Lower leg skin (tissue), 4 donors: ENCODE measurements around the gene SPATA7. TPM values are rescaled to one million over a fixed set of nuclear protein-coding genes. Genes with fewer than 3 reads are reported as not detected.
A peak's percentile ranks its signal among the peaks of the same experiment; 100 is the strongest.

ENCODE experiments used
- DNase-seq, 2 donors: peaks; one replicate each; pipeline ENCODE4 v3.0.0-alpha.2; 2019; ENCODE audit warnings: low spot score in 2 of 2
- H3K4me3 ChIP-seq: fragments of 200-600 bp; sonication (generic); 2 replicates; pipeline ENCODE4 v1.5.1; 2017; ENCODE audit warnings: mild to moderate bottlenecking, low read depth; ENCODE audit not compliant: poor library complexity, severe bottlenecking
- POLR2A ChIP-seq, 2 donors: fragments of 450-650 bp; IDR thresholded peaks; one replicate each; pipeline ENCODE4 v1.6.1; 2016 to 2017; ENCODE audit warnings: antibody characterized with exemption in 2 of 2, mild to moderate bottlenecking in 1 of 2, moderate library complexity in 1 of 2
- WGBS, 2 donors: methylation state at CpG; one replicate each; pipeline ENCODE4 v1.1.5; 2018; 5-methylcytosine and 5-hydroxymethylcytosine counted together
- intact Hi-C: fragments of 100-400 bp; cut with DNase I; formaldehyde crosslinking; loops from one replicate; pipeline ENCODE4 v1.15.0; 2023; ENCODE audit warnings: low total_unique reads
- total RNA-seq, 4 donors: library from RNA; depleted of rRNA; stranded (reverse); fragments of >200 nt; gene quantifications; one replicate each; pipeline ENCODE4 v1.1.0, GENCODE V29; 2016
- TF ChIP-seq, protein P1 (sequence below), 3 donors: fragments of 450-650 bp; IDR thresholded peaks; one replicate each; pipeline ENCODE4 v1.5.1; 2016; ENCODE audit warnings: antibody characterized with exemption in 3 of 3, mild to moderate bottlenecking in 3 of 3, moderate library complexity in 2 of 3

SPATA7 gene
- total RNA-seq, 4 donors from 2014 or later, result 5.2 to 17.0 (median 11.7) TPM

DNA sequence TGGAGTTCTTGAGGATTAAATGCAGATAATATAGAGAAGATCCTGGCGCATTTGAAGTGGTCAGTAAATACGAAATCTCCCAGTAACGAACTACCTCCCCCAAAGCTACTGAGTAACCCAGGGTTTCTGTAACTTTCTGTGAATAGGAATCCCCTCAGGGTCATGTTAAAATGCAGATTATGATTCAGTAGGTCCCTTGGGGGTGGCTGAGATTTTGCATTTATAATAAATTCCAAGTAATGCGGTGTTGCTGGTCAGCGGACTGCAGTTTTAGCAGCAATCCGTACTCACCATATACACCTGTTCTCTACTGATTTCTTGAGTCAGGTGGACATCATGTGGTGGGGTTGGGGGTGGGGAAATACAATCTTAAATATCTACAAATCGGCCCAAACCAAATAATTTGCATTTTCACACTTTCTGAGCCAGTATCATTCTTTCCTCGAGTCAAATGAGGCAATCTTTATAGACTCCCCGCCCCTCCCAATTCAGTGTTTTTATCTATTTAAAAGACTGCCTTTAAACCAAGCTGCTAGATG, 868 bp downstream of the SPATA7 start:
- intact Hi-C loops, result no loop called here

GRCh38 chr14:88388741-88389282, 3.4 kb downstream of the SPATA7 start:
- 87 to 91% methylated on average over 6 of the region's 6 CpGs for WGBS, 2 donors
- no peak overlapping the region for H3K4me3 ChIP-seq
- DNase-seq, result no peak
- TF ChIP-seq POLR2A (IDR thresholded peaks at IDR 0.05), result no peak
- TF ChIP-seq, protein P1, sequence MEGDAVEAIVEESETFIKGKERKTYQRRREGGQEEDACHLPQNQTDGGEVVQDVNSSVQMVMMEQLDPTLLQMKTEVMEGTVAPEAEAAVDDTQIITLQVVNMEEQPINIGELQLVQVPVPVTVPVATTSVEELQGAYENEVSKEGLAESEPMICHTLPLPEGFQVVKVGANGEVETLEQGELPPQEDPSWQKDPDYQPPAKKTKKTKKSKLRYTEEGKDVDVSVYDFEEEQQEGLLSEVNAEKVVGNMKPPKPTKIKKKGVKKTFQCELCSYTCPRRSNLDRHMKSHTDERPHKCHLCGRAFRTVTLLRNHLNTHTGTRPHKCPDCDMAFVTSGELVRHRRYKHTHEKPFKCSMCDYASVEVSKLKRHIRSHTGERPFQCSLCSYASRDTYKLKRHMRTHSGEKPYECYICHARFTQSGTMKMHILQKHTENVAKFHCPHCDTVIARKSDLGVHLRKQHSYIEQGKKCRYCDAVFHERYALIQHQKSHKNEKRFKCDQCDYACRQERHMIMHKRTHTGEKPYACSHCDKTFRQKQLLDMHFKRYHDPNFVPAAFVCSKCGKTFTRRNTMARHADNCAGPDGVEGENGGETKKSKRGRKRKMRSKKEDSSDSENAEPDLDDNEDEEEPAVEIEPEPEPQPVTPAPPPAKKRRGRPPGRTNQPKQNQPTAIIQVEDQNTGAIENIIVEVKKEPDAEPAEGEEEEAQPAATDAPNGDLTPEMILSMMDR (IDR thresholded peaks at IDR 0.05), result no peak
- intact Hi-C loops, result no loop called here

More for the DNA sequence above, 868 bp downstream of the SPATA7 start:
- no peak for DNase-seq
- 34 to 43% methylated on average over 9 of the region's 9 CpGs for WGBS, 2 donors
- peak overlapping the region; percentile 71 for H3K4me3 ChIP-seq
- TF ChIP-seq, protein P1 (IDR thresholded peaks at IDR 0.05), result no peak
- TF ChIP-seq POLR2A (IDR thresholded peaks at IDR 0.05), result no peak

DNA sequence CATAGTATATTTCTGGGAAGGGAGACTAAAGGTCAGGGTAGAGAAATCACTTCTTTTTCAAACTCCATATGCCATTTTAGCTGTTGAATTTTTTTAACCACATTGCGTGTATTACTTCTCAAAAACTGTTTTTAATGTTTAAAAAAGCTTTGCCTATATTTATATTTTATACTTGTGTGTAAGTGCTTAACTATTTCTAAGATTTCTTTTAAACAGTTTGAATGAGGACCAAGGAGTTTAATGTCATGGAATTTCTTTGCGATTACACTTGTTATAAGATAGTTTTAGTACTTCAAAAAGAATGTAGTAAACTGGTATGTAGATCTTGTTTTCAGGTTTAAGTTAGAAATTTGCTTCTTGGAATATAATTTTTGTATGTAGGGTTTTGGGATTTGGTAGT, 7.2 kb downstream of the SPATA7 start:
- TF ChIP-seq POLR2A (IDR thresholded peaks at IDR 0.05), result no peak
- TF ChIP-seq, protein P1 (IDR thresholded peaks at IDR 0.05), result no peak
- 96 to 97% methylated on average over 2 of the region's 2 CpGs for WGBS, 2 donors
- no peak for DNase-seq
- H3K4me3 ChIP-seq, result no peak overlapping the region
- intact Hi-C loops, result no loop called here

DNA sequence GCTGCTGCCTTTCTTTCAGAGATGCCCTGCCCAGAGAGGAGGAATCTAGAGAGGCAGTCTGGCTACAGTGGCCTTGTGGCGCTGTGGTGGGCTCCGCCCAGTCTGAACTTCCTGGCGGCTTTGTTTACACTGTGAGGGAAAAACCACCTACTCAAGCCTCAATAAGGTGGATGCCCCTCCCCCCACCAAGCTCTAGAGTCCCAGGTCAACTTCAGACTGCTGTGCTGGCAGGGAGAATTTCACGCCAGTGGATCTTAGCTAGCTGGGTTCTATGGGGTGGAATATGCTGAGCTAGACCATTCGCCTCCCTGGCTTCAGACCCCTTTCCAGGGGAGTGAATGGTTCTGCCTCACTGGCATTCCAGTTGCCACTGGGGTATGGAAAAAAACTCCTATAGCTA, 25.6 kb downstream of the SPATA7 start:
- WGBS, 2 donors, result 99 to 100% methylated on average over 5 of the region's 5 CpGs
- no peak for DNase-seq
- intact Hi-C loops, result no loop called here
- H3K4me3 ChIP-seq, result no peak overlapping the region
- TF ChIP-seq POLR2A (IDR thresholded peaks at IDR 0.05), result no peak
- TF ChIP-seq, protein P1 (IDR thresholded peaks at IDR 0.05), result no peak

- intact Hi-C loops, result no loop called here
- H3K4me3 ChIP-seq, result no peak overlapping the region
- TF ChIP-seq, protein P1 (IDR thresholded peaks at IDR 0.05), result no peak
- no peak for TF ChIP-seq POLR2A (IDR thresholded peaks at IDR 0.05)
- DNase-seq, result no peak
Measured at GRCh38 chr14:88417594-88417993, 32.1 kb downstream of the SPATA7 start.

- H3K4me3 ChIP-seq, result no peak overlapping the region
- TF ChIP-seq POLR2A (IDR thresholded peaks at IDR 0.05), result no peak
- TF ChIP-seq, protein P1 (IDR thresholded peaks at IDR 0.05), result no peak
- WGBS, 2 donors, result 94 to 96% methylated on average over 3 of the region's 3 CpGs
- DNase-seq, result no peak
- intact Hi-C loops, result no loop called here
Measured at GRCh38 chr14:88420187-88420586, 34.7 kb downstream of the SPATA7 start.
